Vagina (tissue), 2 donors: Measurements from ENCODE around the gene SNX13.

Experiments used
- CTCF ChIP-seq, 3 experiments: fragments of 450-650 bp in 2 of 3; fragments of 200-600 bp in 1 of 3; sonication (generic) in 1 of 3; IDR thresholded peaks; one replicate each; pipeline ENCODE4 v1.5.1; 2017 to 2019; ENCODE audit warnings: antibody characterized with exemption in 3 of 3, mild to moderate bottlenecking in 2 of 3, moderate library complexity in 2 of 3
- POLR2A ChIP-seq, 2 donors: fragments of 450-650 bp; IDR thresholded peaks; one replicate each; pipeline ENCODE4 v1.6.1; 2017; ENCODE audit warnings: antibody characterized with exemption in 2 of 2, mild to moderate bottlenecking in 2 of 2, moderate library complexity in 2 of 2

GRCh38 chr7:17989546-17989945 lies 49.3 kb upstream of the SNX13 start:
- no peak for TF ChIP-seq CTCF (IDR thresholded peaks at IDR 0.05)
- TF ChIP-seq POLR2A (IDR thresholded peaks at IDR 0.05): no peak
